GM18507 (cell line): Measurements from ENCODE around the gene HCK.
A peak's percentile ranks its signal among the peaks of the same experiment; 100 is the strongest.

ENCODE experiments used
- DNase-seq: peaks from one replicate; pipeline ENCODE4 v3.0.0; 2011; ENCODE audit warnings: low read depth; ENCODE audit not compliant: insufficient read length; ENCODE audit errors: extremely low spot score
- FAIRE-seq: peaks from 2 replicates; lab custom pipeline; 2011; peaks lifted over from hg19 to GRCh38; lab: Jason Lieb, UNC

HCK gene

GRCh38 chr20:32052090-32052777 lies at the start of gene HCK:
HCK (plus strand) TSS chr20:32052242.
- FAIRE-seq (peak; percentile 9), DNase-seq (no peak)

GRCh38 chr20:32003325-32003724 lies 48.7 kb upstream of the HCK start:
- FAIRE-seq: no peak
- DNase-seq: no peak

- FAIRE-seq: no peak
- no peak for DNase-seq
These were observed 47.1 kb upstream of the HCK start for GRCh38 chr20:32004963-32005362.

- FAIRE-seq: no peak
- DNase-seq: no peak
These were observed 46.0 kb upstream of the HCK start for GRCh38 chr20:32006053-32006452.

- FAIRE-seq (no peak), DNase-seq (no peak)
These were observed 44.9 kb upstream of the HCK start for GRCh38 chr20:32006841-32007786.

GRCh38 chr20:32007787-32008616 lies 44.0 kb upstream of the HCK start:
- no peak for DNase-seq
- no peak for FAIRE-seq

GRCh38 chr20:32009564-32009963 lies 42.5 kb upstream of the HCK start:
- DNase-seq: no peak
- no peak for FAIRE-seq

GRCh38 chr20:32010101-32010500 lies 41.9 kb upstream of the HCK start, which contains the start of gene CCM2L:
CCM2L (plus strand) TSS chr20:32010438; CDS start chr20:32010455, 17 bp downstream.
- FAIRE-seq (no peak), DNase-seq (no peak)

GRCh38 chr20:32010666-32011065 lies 41.4 kb upstream of the HCK start:
- FAIRE-seq (no peak), DNase-seq (no peak)

GRCh38 chr20:32012159-32012688 lies 39.8 kb upstream of the HCK start:
- FAIRE-seq (no peak), DNase-seq (no peak)

GRCh38 chr20:32013326-32013725 lies 38.7 kb upstream of the HCK start:
- DNase-seq: no peak
- FAIRE-seq: no peak

GRCh38 chr20:32017711-32018251 lies 34.3 kb upstream of the HCK start:
- FAIRE-seq: no peak
- no peak for DNase-seq

GRCh38 chr20:32018269-32019155 lies 33.5 kb upstream of the HCK start:
- FAIRE-seq (no peak), DNase-seq (no peak)

- DNase-seq (no peak), FAIRE-seq (no peak)
These were observed 32.9 kb upstream of the HCK start for GRCh38 chr20:32019156-32019510.

- FAIRE-seq (no peak), DNase-seq (no peak)
These were observed 32.2 kb upstream of the HCK start for GRCh38 chr20:32019563-32020463.

- FAIRE-seq: no peak
These were observed 31.0 kb upstream of the HCK start for GRCh38 chr20:32021091-32021490.

GRCh38 chr20:32024683-32025295 lies 27.3 kb upstream of the HCK start:
- no peak for FAIRE-seq

More at GRCh38 chr20:32021091-32021490, 31.0 kb upstream of the HCK start:
- DNase-seq: no peak

More at GRCh38 chr20:32024683-32025295, 27.3 kb upstream of the HCK start:
- DNase-seq: no peak
